Measurements from ENCODE around the gene HIGD1C. TPM values are rescaled to one million over a fixed set of nuclear protein-coding genes. Genes with fewer than 3 reads are reported as not detected.
"Not testable (repeated sequence)": the region's sequence is repeated elsewhere in the genome, so short reads cannot be mapped to it uniquely, and the experiment has no call there.

HIGD1C gene
- not detected in 2 replicates for total RNA-seq (2014; rRNA removed; shearing (Covaris generic))
- polyA plus RNA-seq (2016; fragmentation: Nextera tagmentation; extraction: Ambion mirVana), result not detected in 2 replicates

DNA sequence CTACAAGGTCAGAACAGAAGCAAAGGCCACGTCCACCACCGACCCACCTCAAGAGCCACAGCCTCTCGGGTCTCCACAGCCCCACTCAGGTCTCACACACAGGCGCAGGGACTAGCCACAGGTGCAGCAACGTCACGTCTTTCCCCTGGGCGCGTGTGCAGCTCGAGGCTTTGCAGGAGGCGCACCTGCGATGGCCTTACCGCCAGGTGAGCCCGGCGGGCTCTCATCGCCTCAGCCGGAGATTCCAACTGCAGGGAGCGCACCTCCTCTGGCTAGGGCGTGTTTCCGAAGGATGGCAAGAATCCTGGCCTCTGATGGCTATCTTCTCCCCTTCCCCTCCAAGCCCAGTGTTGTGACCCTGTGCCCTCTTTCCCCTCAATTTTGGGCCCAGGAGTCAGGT lies at the start of gene HIGD1C:
Gene HIGD1C, plus strand, starts transcription at position 35 of the 400 bp plus-strand sequence. CDS start 1,455 bp downstream, outside the sequence.
- no peak within 1 kb of the TSS for H3K4me3 ChIP-seq
- no peaks in the 10 kb centered on the region for H3K4me1 ChIP-seq (ENCODE audit: insufficient read depth)
- no peaks in the 10 kb centered on the region for H3K9me2 ChIP-seq (ENCODE audit: insufficient read depth)
- no peaks in the 10 kb centered on the region for H3K36me3 ChIP-seq (ENCODE audit: low read depth)
- in situ Hi-C loops (cut with MboI), result no loop called here
- H2AFZ ChIP-seq, result no peak within 1 kb of the TSS
- no peak within 1 kb of the TSS for H3K27ac ChIP-seq
- H3K4me2 ChIP-seq (ENCODE audit: unreplicated experiment), result no peak within 1 kb of the TSS
- H3K9ac ChIP-seq, result no peak within 1 kb of the TSS
- H4K20me1 ChIP-seq (ENCODE audit: insufficient read depth), result no peaks in the 10 kb centered on the region
- DNase-seq, result no peak
- no peaks in the 10 kb centered on the region for H3K79me2 ChIP-seq (ENCODE audit: insufficient read depth)
- TF ChIP-seq EZH2 (IDR thresholded peaks at IDR 0.05; ENCODE audit: insufficient read depth, poor library complexity, severe bottlenecking) (no peak), EZH2phosphoT487 (IDR thresholded peaks at IDR 0.05; ENCODE audit: insufficient read depth, low read depth) (no peak)
- no peaks in the 10 kb centered on the region for H3K9me3 ChIP-seq (ENCODE audit: low read depth)
- no peaks in the 10 kb centered on the region for H3K27me3 ChIP-seq (replicated peaks; ENCODE audit: insufficient read depth)
- WGBS, 2 experiments (ENCODE audit: low coverage in 1 of 2, low lambda C conversion rate in 2 of 2, missing lambda C conversion rate in 2 of 2), result 88% methylated on average over 18 to 19 of the region's 19 CpGs
- H3F3A ChIP-seq (ENCODE audit: insufficient read depth), result no peaks in the 10 kb centered on the region

DNA sequence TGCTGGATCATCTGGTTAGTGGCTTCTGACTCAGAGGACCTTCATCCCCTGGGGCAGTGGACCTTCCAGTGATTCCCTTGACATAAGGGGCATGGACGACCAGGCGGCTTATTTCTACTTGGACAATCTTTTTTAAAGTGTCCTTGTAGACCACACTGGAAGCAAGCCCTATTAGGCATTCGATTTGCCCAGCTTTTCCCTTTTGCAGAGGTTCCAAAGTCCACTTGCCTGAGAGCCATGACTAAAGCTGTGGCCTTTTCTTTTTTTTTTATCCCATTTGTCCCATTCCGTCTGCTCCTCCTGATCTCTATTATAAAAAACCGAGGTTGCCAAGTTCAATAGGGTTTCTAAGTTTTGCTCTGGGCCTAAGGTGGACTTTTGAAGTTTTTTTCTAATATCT lies 43.9 kb upstream of the HIGD1C start:
- DNase-seq; H3K27ac ChIP-seq; H3K9ac ChIP-seq; H4K20me1 ChIP-seq (ENCODE audit: insufficient read depth); H3K4me2 ChIP-seq (ENCODE audit: unreplicated experiment); H3K4me1 ChIP-seq (ENCODE audit: insufficient read depth); in situ Hi-C loops (cut with MboI); H3K9me3 ChIP-seq (ENCODE audit: low read depth); H3F3A ChIP-seq (ENCODE audit: insufficient read depth); H3K4me3 ChIP-seq; H3K79me2 ChIP-seq (ENCODE audit: insufficient read depth); H2AFZ ChIP-seq; H3K9me2 ChIP-seq (ENCODE audit: insufficient read depth); H3K27me3 ChIP-seq (replicated peaks; ENCODE audit: insufficient read depth); H3K36me3 ChIP-seq (ENCODE audit: low read depth): not testable (repeated sequence)
- WGBS, 2 experiments (ENCODE audit: low coverage in 1 of 2, low lambda C conversion rate in 2 of 2, missing lambda C conversion rate in 2 of 2), result 58 to 59% methylated on average over 5 of the region's 5 CpGs

- H3K4me3 ChIP-seq; H3K36me3 ChIP-seq (ENCODE audit: low read depth); H3K9me3 ChIP-seq (ENCODE audit: low read depth); H3K27me3 ChIP-seq (replicated peaks; ENCODE audit: insufficient read depth); H4K20me1 ChIP-seq (ENCODE audit: insufficient read depth); H3K9me2 ChIP-seq (ENCODE audit: insufficient read depth); H3K9ac ChIP-seq; H3K4me1 ChIP-seq (ENCODE audit: insufficient read depth); H3K79me2 ChIP-seq (ENCODE audit: insufficient read depth); H3K4me2 ChIP-seq (ENCODE audit: unreplicated experiment); H2AFZ ChIP-seq; in situ Hi-C loops (cut with MboI); DNase-seq; H3K27ac ChIP-seq; H3F3A ChIP-seq (ENCODE audit: insufficient read depth): not testable (repeated sequence)
- WGBS, 2 experiments (ENCODE audit: low coverage in 1 of 2, low lambda C conversion rate in 2 of 2, missing lambda C conversion rate in 2 of 2), result 45 to 55% methylated on average over 6 of the region's 6 CpGs
Observed at GRCh38 chr12:50912361-50912760, 40.0 kb upstream of the HIGD1C start.

DNA sequence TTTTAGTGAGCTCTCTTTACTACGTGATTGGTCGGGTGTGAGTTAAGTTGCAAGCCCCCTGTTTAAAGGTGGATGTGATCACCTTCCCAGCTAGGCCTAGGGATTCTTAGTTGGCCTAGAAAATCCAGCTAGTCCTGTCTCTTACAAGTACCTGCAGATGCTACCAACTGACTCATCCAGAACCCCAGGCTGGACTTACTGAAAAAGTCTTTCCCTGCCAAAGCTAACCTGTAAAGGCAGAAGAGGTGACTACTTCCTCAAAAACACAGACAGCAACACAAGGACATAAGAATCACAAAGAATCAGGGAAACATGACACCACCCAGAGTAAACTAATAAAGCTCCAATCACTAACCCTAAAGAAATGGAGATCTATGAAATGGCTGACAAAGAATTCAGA lies 39.1 kb upstream of the HIGD1C start:
- WGBS, 2 experiments (ENCODE audit: low coverage in 1 of 2, low lambda C conversion rate in 2 of 2, missing lambda C conversion rate in 2 of 2), result 77 to 93% methylated on average over 2 of the region's 2 CpGs
- H3K27me3 ChIP-seq (replicated peaks; ENCODE audit: insufficient read depth), result no peaks in the 10 kb centered on the region
- in situ Hi-C loops (cut with MboI), result no loop called here
- H3K9me2 ChIP-seq (ENCODE audit: insufficient read depth), result no peaks in the 10 kb centered on the region
- H3K4me2 ChIP-seq (ENCODE audit: unreplicated experiment), result no peak overlapping the region
- TF ChIP-seq EZH2 (IDR thresholded peaks at IDR 0.05; ENCODE audit: insufficient read depth, poor library complexity, severe bottlenecking), result no peak
- TF ChIP-seq EZH2phosphoT487 (IDR thresholded peaks at IDR 0.05; ENCODE audit: insufficient read depth, low read depth), result no peak
- no peaks in the 10 kb centered on the region for H4K20me1 ChIP-seq (ENCODE audit: insufficient read depth)
- no peaks in the 10 kb centered on the region for H3F3A ChIP-seq (ENCODE audit: insufficient read depth)
- no peaks in the 10 kb centered on the region for H3K79me2 ChIP-seq (ENCODE audit: insufficient read depth)
- H3K9ac ChIP-seq, result no peak overlapping the region
- no peak for DNase-seq
- H3K4me1 ChIP-seq (ENCODE audit: insufficient read depth), result no peaks in the 10 kb centered on the region
- H3K27ac ChIP-seq, result no peak overlapping the region
- no peak overlapping the region for H2AFZ ChIP-seq
- H3K9me3 ChIP-seq (ENCODE audit: low read depth), result no peaks in the 10 kb centered on the region
- H3K36me3 ChIP-seq (ENCODE audit: low read depth), result no peaks in the 10 kb centered on the region
- no peak overlapping the region for H3K4me3 ChIP-seq

DNA sequence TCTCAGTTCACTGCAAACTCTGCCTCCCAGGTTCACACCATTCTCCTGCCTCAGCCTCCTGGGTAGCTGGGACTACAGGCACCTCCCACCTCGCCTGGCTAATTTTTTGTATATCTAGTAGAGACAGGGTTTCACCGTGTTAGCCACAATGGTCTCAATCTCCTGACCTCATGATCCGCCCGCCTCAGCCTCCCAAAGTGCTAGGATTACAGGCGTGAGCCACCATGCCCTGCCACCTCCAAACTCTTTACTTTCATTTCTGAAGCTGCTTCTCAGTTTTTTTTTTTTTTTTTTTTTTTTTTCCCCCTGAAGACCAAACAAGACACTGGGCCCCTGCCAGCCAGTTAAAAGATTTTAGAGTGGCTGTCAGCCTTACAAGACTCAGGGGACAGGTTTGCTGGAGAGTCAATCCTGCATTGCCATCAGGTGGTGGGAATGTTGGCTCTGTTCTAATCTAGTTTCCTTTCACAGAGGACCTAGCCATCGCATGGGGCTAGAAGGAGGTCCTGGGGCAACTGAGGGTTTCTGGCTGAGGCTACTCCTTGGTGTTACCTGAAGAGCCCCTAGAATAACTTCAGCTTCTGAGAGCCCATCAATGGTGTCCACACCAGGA lies 37.4 kb upstream of the HIGD1C start:
- Histone ChIP-seq H3K9ac (no peak overlapping the region), H4K20me1 (ENCODE audit: insufficient read depth) (no peaks in the 10 kb centered on the region), H3K27me3 (replicated peaks; ENCODE audit: insufficient read depth) (no peaks in the 10 kb centered on the region), H3K4me1 (ENCODE audit: insufficient read depth) (no peaks in the 10 kb centered on the region), H2AFZ (no peak overlapping the region), H3K9me2 (ENCODE audit: insufficient read depth) (no peaks in the 10 kb centered on the region), H3K9me3 (ENCODE audit: low read depth) (no peaks in the 10 kb centered on the region), H3K36me3 (ENCODE audit: low read depth) (no peaks in the 10 kb centered on the region), H3F3A (ENCODE audit: insufficient read depth) (no peaks in the 10 kb centered on the region), H3K27ac (no peak overlapping the region), H3K4me3 (no peak overlapping the region), H3K79me2 (ENCODE audit: insufficient read depth) (no peaks in the 10 kb centered on the region), H3K4me2 (ENCODE audit: unreplicated experiment) (no peak overlapping the region)
- in situ Hi-C loops (cut with MboI), result no loop called here
- no peak for TF ChIP-seq EZH2phosphoT487 (IDR thresholded peaks at IDR 0.05; ENCODE audit: insufficient read depth, low read depth)
- TF ChIP-seq EZH2 (IDR thresholded peaks at IDR 0.05; ENCODE audit: insufficient read depth, poor library complexity, severe bottlenecking), result no peak
- no peak for DNase-seq
- whole genome bisulfite sequencing, 2 experiments (ENCODE audit: low coverage in 1 of 2, low lambda C conversion rate in 2 of 2, missing lambda C conversion rate in 2 of 2), result 59 to 68% methylated on average over 6 of the region's 6 CpGs

Data from GM23248 (cell line).